ENCODE data around the gene NUMBL.

NUMBL gene

DNA sequence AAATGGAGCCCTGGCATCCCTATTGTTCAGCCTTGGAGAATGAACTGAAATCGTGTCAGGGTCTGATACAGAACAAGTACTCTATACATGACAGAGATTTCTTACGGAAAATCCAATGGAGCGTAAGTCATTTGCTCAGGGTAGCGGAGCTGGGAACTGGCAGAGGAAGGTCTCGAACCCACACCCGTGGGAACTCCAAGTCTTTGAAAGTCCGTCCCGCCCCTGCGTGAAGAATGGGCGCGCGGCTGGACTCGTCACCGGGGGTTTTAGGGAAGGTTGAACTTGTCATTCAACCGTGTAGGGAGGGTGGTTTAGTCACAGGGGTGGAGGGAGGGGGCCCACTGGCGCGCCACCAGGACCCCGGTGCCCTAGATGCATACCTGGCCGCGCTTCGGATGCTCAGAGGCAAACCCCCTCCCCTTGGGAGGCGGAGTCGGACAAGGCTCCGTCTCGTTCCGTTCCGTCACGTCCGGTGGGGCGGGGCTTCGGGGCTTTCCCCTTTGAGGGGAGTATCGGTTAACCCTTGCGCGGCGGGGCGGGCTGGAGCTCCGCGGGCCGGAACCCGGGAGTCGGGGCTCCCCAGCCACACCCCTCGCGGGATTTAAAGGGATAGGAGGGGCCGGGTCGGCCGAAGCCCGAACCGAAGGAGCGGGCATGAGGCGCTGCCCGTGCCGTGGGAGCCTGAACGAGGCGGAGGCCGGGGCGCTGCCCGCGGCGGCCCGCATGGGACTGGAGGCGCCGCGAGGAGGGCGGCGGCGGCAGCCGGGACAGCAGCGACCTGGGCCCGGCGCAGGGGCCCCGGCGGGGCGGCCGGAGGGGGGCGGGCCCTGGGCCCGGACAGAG is 26.3 kb upstream of the NUMBL start, which contains the start of the genes COQ8B and ITPKC:
Gene COQ8B, minus strand, starts transcription at position 405 of the 843 bp plus-strand sequence. CDS start 2,254 bp downstream, outside the sequence.
Gene ITPKC, plus strand, starts transcription at position 631 of the 843 bp plus-strand sequence. Its CDS starts 24 bp downstream, at position 655.
- H3K36me3 ChIP-seq (ENCODE audit: control insufficient read depth in 5 of 5, insufficient read depth in 5 of 5, low read length in 5 of 5): peaks cover 0 to 10% (median 4%) of the 10 kb centered on the region in 5 donors
- H3K4me1 ChIP-seq (ENCODE audit: control insufficient read depth in 5 of 5, insufficient read depth in 5 of 5, low read length in 5 of 5): peaks cover 21 to 74% (median 68%) of the 10 kb centered on the region in 5 donors
- H3K4me3 ChIP-seq (ENCODE audit: low read depth in 1 of 5, low read length in 5 of 5): peak within 1 kb of the TSS; percentile 86 to 99 (median 97)
- H3K27ac ChIP-seq (ENCODE audit: low read depth, low read length): peak within 1 kb of the TSS; percentile 99
- H3K9me3 ChIP-seq (ENCODE audit: control insufficient read depth in 5 of 5, low read length in 5 of 5): no peaks in the 10 kb centered on the region
- peak within 1 kb of the TSS; percentile 98 to 100 (median 99) for H3K9ac ChIP-seq (ENCODE audit: low read length in 5 of 5)
- peaks cover 0 to 8% (median 0%) of the 10 kb centered on the region in 5 donors for H3K27me3 ChIP-seq (ENCODE audit: control insufficient read depth in 5 of 5, insufficient read depth in 4 of 5, low read length in 5 of 5)

DNA sequence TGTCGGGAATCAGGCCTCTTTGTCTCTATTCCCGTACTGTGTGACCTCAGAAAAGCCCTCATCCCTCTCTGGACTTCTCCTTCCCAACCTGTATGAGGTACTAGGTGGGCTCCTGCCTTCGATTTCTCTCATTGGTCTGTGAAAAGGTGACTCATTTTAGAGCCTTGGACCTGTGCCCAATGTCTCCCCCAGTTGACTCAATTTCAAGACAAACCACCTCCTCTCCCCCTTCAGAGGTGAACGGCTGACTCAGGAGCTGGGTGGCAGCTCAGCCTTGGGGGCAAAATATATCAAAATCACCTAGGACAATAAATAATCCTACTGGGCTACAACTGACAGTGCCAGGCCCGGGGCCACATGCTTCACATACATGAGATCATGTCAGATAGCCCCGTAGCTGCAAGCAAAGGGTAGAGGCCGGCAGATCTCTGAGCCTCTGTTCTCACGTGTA is 25.6 kb upstream of the NUMBL start:
- Histone ChIP-seq H3K9me3 (ENCODE audit: control insufficient read depth in 5 of 5, low read length in 5 of 5) (no peaks in the 10 kb centered on the region), H3K27me3 (ENCODE audit: control insufficient read depth in 5 of 5, insufficient read depth in 4 of 5, low read length in 5 of 5) (peaks cover 0 to 8% (median 0%) of the 10 kb centered on the region in 5 donors), H3K4me3 (ENCODE audit: low read depth in 1 of 5, low read length in 5 of 5) (peak overlapping the region; percentile 57 to 99 (median 86)), H3K27ac (ENCODE audit: low read depth, low read length) (peak overlapping the region; percentile 99), H3K36me3 (ENCODE audit: control insufficient read depth in 5 of 5, insufficient read depth in 5 of 5, low read length in 5 of 5) (peaks cover 0 to 16% (median 9%) of the 10 kb centered on the region in 5 donors), H3K9ac (ENCODE audit: low read length in 5 of 5) (peak overlapping the region; percentile 74 to 100 (median 98)), H3K4me1 (ENCODE audit: control insufficient read depth in 5 of 5, insufficient read depth in 5 of 5, low read length in 5 of 5) (peaks cover 20 to 67% (median 61%) of the 10 kb centered on the region in 5 donors)

DNA sequence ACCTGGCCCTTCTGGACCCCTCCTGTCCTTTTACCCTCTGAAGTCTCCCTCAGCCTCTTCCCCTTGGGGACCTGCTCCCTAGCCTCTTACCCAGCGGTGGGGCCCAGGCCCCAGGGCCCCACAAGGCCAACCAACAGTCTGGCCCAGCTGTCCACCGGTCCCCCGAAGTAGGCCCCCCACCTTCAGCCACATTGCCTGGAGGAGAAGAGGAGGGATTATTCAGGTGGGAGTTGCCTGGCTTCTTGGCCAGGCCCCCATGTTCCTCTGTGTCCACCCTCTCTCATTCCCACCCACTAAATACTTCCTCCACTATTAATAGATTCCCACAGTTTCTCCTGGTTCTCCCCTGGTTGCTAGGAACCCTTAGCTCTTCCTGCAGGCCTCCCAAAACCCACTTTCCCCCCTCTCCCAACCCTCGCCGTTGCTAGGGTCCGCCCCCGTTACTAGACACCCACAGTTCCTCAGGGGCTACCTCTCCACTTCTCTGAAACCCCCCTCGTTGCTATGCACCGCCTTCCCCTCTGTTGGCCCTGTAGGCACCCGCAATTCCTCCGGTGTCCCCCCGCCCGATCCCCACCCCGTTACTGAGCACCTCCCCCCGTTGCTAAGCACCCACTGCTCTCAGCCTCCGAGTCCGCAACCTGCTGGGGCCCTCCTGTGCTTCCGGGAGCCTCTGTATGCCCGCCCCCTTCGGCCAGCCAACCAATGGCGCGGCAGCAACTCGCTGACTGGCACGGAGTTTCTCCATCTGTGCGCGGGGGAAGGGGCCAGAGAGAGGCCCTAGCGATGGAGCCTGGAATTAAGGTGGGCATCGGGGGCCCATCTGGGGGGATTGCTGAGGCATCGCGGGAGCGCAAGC is 24.2 kb upstream of the NUMBL start:
- H3K9me3 ChIP-seq (ENCODE audit: control insufficient read depth in 5 of 5, low read length in 5 of 5): no peaks in the 10 kb centered on the region
- H3K27me3 ChIP-seq (ENCODE audit: control insufficient read depth in 5 of 5, insufficient read depth in 4 of 5, low read length in 5 of 5): peaks cover 0 to 8% (median 0%) of the 10 kb centered on the region in 5 donors
- peak overlapping the region; percentile 56 to 98 (median 69) for H3K9ac ChIP-seq (ENCODE audit: low read length in 5 of 5)
- H3K36me3 ChIP-seq (ENCODE audit: control insufficient read depth in 5 of 5, insufficient read depth in 5 of 5, low read length in 5 of 5): peaks cover 2 to 25% (median 12%) of the 10 kb centered on the region in 5 donors
- peaks cover 18 to 53% (median 48%) of the 10 kb centered on the region in 5 donors for H3K4me1 ChIP-seq (ENCODE audit: control insufficient read depth in 5 of 5, insufficient read depth in 5 of 5, low read length in 5 of 5)
- peak overlapping the region; percentile 99 for H3K27ac ChIP-seq (ENCODE audit: low read depth, low read length)
- peak overlapping the region; percentile 72 to 99 (median 78) for H3K4me3 ChIP-seq (ENCODE audit: low read depth in 1 of 5, low read length in 5 of 5)

DNA sequence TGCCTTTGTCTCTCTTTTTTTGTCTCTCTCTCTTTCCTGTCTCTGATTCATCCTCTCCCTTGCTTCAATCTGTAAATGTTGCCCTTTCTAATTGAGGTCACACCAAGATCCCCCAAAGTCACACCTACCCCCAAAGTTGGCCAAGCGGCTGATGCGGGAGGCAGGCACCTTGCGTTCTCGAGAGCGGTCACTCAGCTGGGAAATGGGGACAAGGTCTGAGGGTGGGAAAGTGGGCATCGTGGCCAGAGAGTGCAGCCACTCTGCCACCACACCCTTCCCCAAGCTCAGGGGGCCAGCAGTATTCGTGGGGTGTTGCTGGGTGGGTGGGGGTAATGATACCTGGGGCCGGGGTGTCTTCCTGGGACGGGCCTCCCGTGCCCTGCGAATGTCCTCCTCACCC is 23.5 kb upstream of the NUMBL start:
- H3K9ac ChIP-seq (ENCODE audit: low read length in 5 of 5): peak overlapping the region in 2 of 5 donors; percentile 56 to 67
- H3K4me3 ChIP-seq (ENCODE audit: low read depth in 1 of 5, low read length in 5 of 5): peak overlapping the region in 1 of 5 donors; percentile 72
- no peak overlapping the region for H3K27ac ChIP-seq (ENCODE audit: low read depth, low read length)
- H3K4me1 ChIP-seq (ENCODE audit: control insufficient read depth in 5 of 5, insufficient read depth in 5 of 5, low read length in 5 of 5): peaks cover 18 to 46% (median 41%) of the 10 kb centered on the region in 5 donors
- peaks cover 0 to 8% (median 0%) of the 10 kb centered on the region in 5 donors for H3K27me3 ChIP-seq (ENCODE audit: control insufficient read depth in 5 of 5, insufficient read depth in 4 of 5, low read length in 5 of 5)
- no peaks in the 10 kb centered on the region for H3K9me3 ChIP-seq (ENCODE audit: control insufficient read depth in 5 of 5, low read length in 5 of 5)
- peaks cover 6 to 32% (median 16%) of the 10 kb centered on the region in 5 donors for H3K36me3 ChIP-seq (ENCODE audit: control insufficient read depth in 5 of 5, insufficient read depth in 5 of 5, low read length in 5 of 5)

DNA sequence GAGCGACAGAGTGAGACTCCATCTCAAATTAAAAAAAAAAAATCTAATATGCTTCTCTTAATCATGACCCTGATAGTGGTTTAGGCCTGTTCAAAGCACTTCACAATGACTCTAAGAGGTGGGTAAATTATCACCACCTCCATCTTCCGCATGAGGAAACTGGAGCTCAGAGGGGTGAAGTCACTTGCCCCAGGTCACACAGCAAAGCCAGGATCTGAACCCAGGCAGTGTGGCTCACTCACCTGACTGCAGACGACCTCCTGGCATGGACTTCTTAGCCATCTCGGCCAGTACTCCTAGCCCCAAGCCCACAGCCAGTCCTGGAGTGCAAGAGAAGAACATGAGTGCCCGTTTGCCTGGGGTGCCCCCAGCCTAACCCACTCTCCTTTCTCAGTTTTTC is 19.4 kb upstream of the NUMBL start:
- Histone ChIP-seq H3K36me3 (ENCODE audit: control insufficient read depth in 5 of 5, insufficient read depth in 5 of 5, low read length in 5 of 5) (peaks cover 10 to 58% (median 29%) of the 10 kb centered on the region in 5 donors), H3K4me3 (ENCODE audit: low read depth in 1 of 5, low read length in 5 of 5) (no peak overlapping the region), H3K9ac (ENCODE audit: low read length in 5 of 5) (no peak overlapping the region), H3K9me3 (ENCODE audit: control insufficient read depth in 5 of 5, low read length in 5 of 5) (no peaks in the 10 kb centered on the region), H3K27ac (ENCODE audit: low read depth, low read length) (no peak overlapping the region), H3K4me1 (ENCODE audit: control insufficient read depth in 5 of 5, insufficient read depth in 5 of 5, low read length in 5 of 5) (peaks cover 4 to 20% (median 14%) of the 10 kb centered on the region in 5 donors), H3K27me3 (ENCODE audit: control insufficient read depth in 5 of 5, insufficient read depth in 4 of 5, low read length in 5 of 5) (no peaks in the 10 kb centered on the region)

DNA sequence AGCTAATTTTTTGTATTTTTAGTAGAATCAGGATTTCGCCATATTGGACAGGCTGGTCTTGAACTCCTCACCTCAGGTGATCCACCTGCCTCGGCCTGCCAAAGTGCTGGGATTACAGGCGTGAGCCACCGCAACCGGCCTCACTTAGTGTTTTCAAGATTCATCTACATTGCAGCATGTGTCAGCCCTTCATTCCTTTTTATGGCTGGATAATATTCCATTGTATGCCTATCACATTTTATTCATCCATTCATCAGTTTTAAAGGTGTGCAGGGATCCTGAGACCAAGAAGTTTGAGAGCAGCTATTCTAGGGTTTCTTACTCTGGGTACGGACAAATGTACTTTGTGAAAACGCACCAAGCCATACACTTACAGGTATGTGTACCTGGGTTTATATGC is 17.2 kb upstream of the NUMBL start:
- Histone ChIP-seq H3K27me3 (ENCODE audit: control insufficient read depth in 5 of 5, insufficient read depth in 4 of 5, low read length in 5 of 5) (no peaks in the 10 kb centered on the region), H3K4me3 (ENCODE audit: low read depth in 1 of 5, low read length in 5 of 5) (no peak overlapping the region), H3K27ac (ENCODE audit: low read depth, low read length) (no peak overlapping the region), H3K36me3 (ENCODE audit: control insufficient read depth in 5 of 5, insufficient read depth in 5 of 5, low read length in 5 of 5) (peaks cover 10 to 74% (median 45%) of the 10 kb centered on the region in 5 donors), H3K4me1 (ENCODE audit: control insufficient read depth in 5 of 5, insufficient read depth in 5 of 5, low read length in 5 of 5) (peaks cover 0 to 11% (median 6%) of the 10 kb centered on the region in 5 donors), H3K9me3 (ENCODE audit: control insufficient read depth in 5 of 5, low read length in 5 of 5) (no peaks in the 10 kb centered on the region), H3K9ac (ENCODE audit: low read length in 5 of 5) (no peak overlapping the region)

DNA sequence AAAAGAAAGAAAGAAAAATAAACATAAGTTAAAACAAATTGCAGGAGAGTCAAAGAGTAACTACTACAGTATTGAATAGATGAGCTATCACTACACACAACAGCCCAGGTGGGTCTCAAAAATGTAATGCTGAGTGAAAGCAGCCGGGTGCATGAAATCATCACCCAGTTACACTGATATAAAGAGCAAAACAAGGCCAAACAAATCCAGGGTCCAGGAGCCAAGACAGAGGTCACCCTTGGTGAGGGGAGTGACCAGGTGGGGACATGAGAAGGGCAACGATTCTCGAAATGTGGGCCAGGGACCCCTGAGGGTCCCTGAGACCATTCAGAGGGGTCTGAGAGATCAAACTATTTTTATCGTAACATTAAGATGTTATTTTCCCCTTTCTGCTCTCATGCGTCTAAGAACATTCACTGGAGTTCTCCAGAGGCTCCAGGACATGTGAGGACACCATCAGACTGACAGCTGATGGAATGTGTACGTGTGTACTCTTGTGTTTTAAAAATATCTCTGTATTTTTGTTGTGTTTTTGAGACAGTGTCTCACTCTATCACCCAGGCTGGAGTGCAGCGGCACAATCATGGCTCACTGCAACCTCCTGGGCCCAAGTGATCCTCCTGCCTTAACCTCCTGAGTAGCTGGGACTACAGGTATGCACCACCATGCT is 15.6 kb upstream of the NUMBL start:
- Histone ChIP-seq H3K4me3 (ENCODE audit: low read depth in 1 of 5, low read length in 5 of 5) (no peak overlapping the region), H3K27ac (ENCODE audit: low read depth, low read length) (no peak overlapping the region), H3K9ac (ENCODE audit: low read length in 5 of 5) (no peak overlapping the region), H3K9me3 (ENCODE audit: control insufficient read depth in 5 of 5, low read length in 5 of 5) (no peaks in the 10 kb centered on the region), H3K27me3 (ENCODE audit: control insufficient read depth in 5 of 5, insufficient read depth in 4 of 5, low read length in 5 of 5) (no peaks in the 10 kb centered on the region), H3K36me3 (ENCODE audit: control insufficient read depth in 5 of 5, insufficient read depth in 5 of 5, low read length in 5 of 5) (peaks cover 8 to 79% (median 52%) of the 10 kb centered on the region in 5 donors), H3K4me1 (ENCODE audit: control insufficient read depth in 5 of 5, insufficient read depth in 5 of 5, low read length in 5 of 5) (peaks cover 0 to 11% (median 6%) of the 10 kb centered on the region in 5 donors)

DNA sequence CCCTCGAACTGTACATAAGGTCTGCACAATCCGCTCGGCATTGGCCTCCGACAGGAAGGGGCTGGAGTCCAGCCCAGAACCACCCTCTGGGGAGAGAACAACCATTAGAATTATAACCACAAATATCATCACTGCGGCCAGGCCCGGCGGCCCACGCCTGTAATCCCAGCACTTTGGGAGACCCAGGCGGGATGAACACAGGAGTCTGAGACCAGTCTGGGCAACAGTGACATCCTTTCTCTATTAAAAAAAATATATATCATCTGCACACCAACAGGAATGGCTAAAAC is 14.9 kb upstream of the NUMBL start:
- Histone ChIP-seq H3K9ac (ENCODE audit: low read length in 5 of 5) (no peak overlapping the region), H3K4me1 (ENCODE audit: control insufficient read depth in 5 of 5, insufficient read depth in 5 of 5, low read length in 5 of 5) (peaks cover 0 to 11% (median 6%) of the 10 kb centered on the region in 5 donors), H3K36me3 (ENCODE audit: control insufficient read depth in 5 of 5, insufficient read depth in 5 of 5, low read length in 5 of 5) (peaks cover 8 to 81% (median 57%) of the 10 kb centered on the region in 5 donors), H3K9me3 (ENCODE audit: control insufficient read depth in 5 of 5, low read length in 5 of 5) (no peaks in the 10 kb centered on the region), H3K27ac (ENCODE audit: low read depth, low read length) (no peak overlapping the region), H3K4me3 (ENCODE audit: low read depth in 1 of 5, low read length in 5 of 5) (no peak overlapping the region), H3K27me3 (ENCODE audit: control insufficient read depth in 5 of 5, insufficient read depth in 4 of 5, low read length in 5 of 5) (no peaks in the 10 kb centered on the region)

Measured in subcutaneous abdominal adipose tissue (tissue), 5 donors.